HEK293 (cell line): ENCODE data around the gene BTN2A1.

ENCODE experiments used
- CTCF ChIP-seq: fragments of 450-650 bp; formaldehyde crosslinking; IDR thresholded peaks from 2 replicates; pipeline ENCODE4 v1.5.1; 2016; ENCODE audit warnings: missing biosample characterization, missing genetic modification characterization
- ZBTB1 ChIP-seq: fragments of 450-650 bp; formaldehyde crosslinking; IDR thresholded peaks from 2 replicates; pipeline ENCODE4 v1.5.1; 2016; ENCODE audit warnings: missing biosample characterization, missing genetic modification characterization
- ZBTB11 ChIP-seq: fragments of 450-650 bp; formaldehyde crosslinking; conservative IDR thresholded peaks from 2 replicates; pipeline ENCODE4 v1.5.1; 2016; ENCODE audit warnings: low read depth, missing biosample characterization, missing genetic modification characterization
- ZFP3 ChIP-seq: fragments of 450-650 bp; formaldehyde crosslinking; IDR thresholded peaks from 2 replicates; pipeline ENCODE4 v1.5.1; 2016; ENCODE audit warnings: low read depth, missing biosample characterization, missing genetic modification characterization
- ZFP41 ChIP-seq: fragments of 450-650 bp; formaldehyde crosslinking; IDR thresholded peaks from 2 replicates; pipeline ENCODE4 v1.5.1; 2016; ENCODE audit warnings: missing biosample characterization, missing genetic modification characterization, borderline replicate concordance
- ZNF112 ChIP-seq: fragments of 450-650 bp; formaldehyde crosslinking; IDR thresholded peaks from 2 replicates; pipeline ENCODE4 v1.5.0; 2017; ENCODE audit warnings: missing biosample characterization, missing genetic modification characterization
- ZNF274 ChIP-seq, 2 experiments: fragments of 200-500 bp in 1 of 2; fragments of 450-650 bp in 1 of 2; sonication (Bioruptor generic) in 1 of 2; formaldehyde crosslinking in 1 of 2; IDR thresholded peaks; 2 replicates each; pipeline versions ENCODE4 v1.5.1 to v1.6.1; 2014 to 2016; ENCODE audit warnings: borderline replicate concordance in 1 of 2, inconsistent platforms in 1 of 2, low read length in 1 of 2, missing biosample characterization in 1 of 2, missing genetic modification characterization in 1 of 2
- ZNF449 ChIP-seq: fragments of 450-650 bp; formaldehyde crosslinking; IDR thresholded peaks from 2 replicates; pipeline ENCODE4 v1.5.1; 2017; ENCODE audit warnings: missing biosample characterization, mild to moderate bottlenecking, missing genetic modification characterization, moderate library complexity
- ZNF792 ChIP-seq: fragments of 450-650 bp; formaldehyde crosslinking; IDR thresholded peaks from 2 replicates; pipeline ENCODE4 v1.5.1; 2016; ENCODE audit warnings: missing biosample characterization, missing genetic modification characterization
- ZSCAN5A ChIP-seq: fragments of 450-650 bp; formaldehyde crosslinking; IDR thresholded peaks from 2 replicates; pipeline ENCODE4 v1.5.1; 2016; ENCODE audit warnings: missing biosample characterization, missing genetic modification characterization

- TF ChIP-seq CTCF (tag by site-specific recombination) (no peak), ZNF792 (tag by site-specific recombination) (no peak), ZBTB11 (no peak), ZNF274 (IDR thresholded peaks at IDR 0.05; ENCODE audit: low read length) (no peak), ZNF274 (tag by site-specific recombination; IDR thresholded peaks at IDR 0.05; ENCODE audit: borderline replicate concordance) (no peak), ZBTB1 (no peak), ZNF449 (no peak), ZFP3 (tag by site-specific recombination) (no peak), ZSCAN5A (tag by site-specific recombination) (no peak), ZNF112 (tag by site-specific recombination) (no peak), ZFP41 (tag by site-specific recombination) (no peak)
These were observed 49.9 kb downstream of the BTN2A1 start for GRCh38 chr6:26507658-26508057.
